Lower leg skin (tissue), 4 donors: ENCODE data around the gene APPL2. TPM values are rescaled to one million over a fixed set of nuclear protein-coding genes. Genes with fewer than 3 reads are reported as not detected.

Source experiments
- DNase-seq, 2 donors: peaks; one replicate each; pipeline ENCODE4 v3.0.0-alpha.2; 2019; ENCODE audit warnings: low spot score in 2 of 2
- H3K4me3 ChIP-seq: fragments of 200-600 bp; sonication (generic); 2 replicates; pipeline ENCODE4 v1.5.1; 2017; ENCODE audit warnings: mild to moderate bottlenecking, low read depth; ENCODE audit not compliant: poor library complexity, severe bottlenecking
- CTCF ChIP-seq, 3 donors: fragments of 450-650 bp; IDR thresholded peaks; one replicate each; pipeline ENCODE4 v1.5.1; 2016; ENCODE audit warnings: antibody characterized with exemption in 3 of 3, mild to moderate bottlenecking in 3 of 3, moderate library complexity in 2 of 3
- POLR2A ChIP-seq, 2 donors: fragments of 450-650 bp; IDR thresholded peaks; one replicate each; pipeline ENCODE4 v1.6.1; 2016 to 2017; ENCODE audit warnings: antibody characterized with exemption in 2 of 2, mild to moderate bottlenecking in 1 of 2, moderate library complexity in 1 of 2
- WGBS, 2 donors: methylation state at CpG; one replicate each; pipeline ENCODE4 v1.1.5; 2018; 5-methylcytosine and 5-hydroxymethylcytosine counted together
- intact Hi-C: fragments of 100-400 bp; cut with DNase I; formaldehyde crosslinking; loops from one replicate; pipeline ENCODE4 v1.15.0; 2023; ENCODE audit warnings: low total_unique reads
- total RNA-seq, 4 donors: library from RNA; depleted of rRNA; stranded (reverse); fragments of >200 nt; gene quantifications; one replicate each; pipeline ENCODE4 v1.1.0, GENCODE V29; 2016

Gene APPL2
- total RNA-seq, 4 donors from 2014 or later, result 76.6 to 170 (median 109) TPM

- WGBS, 2 donors, result 17 to 22% methylated on average over 8 of the region's 8 CpGs
- intact Hi-C loops, result no loop called here
- DNase-seq, result peak; percentile 89 to 94
- no peak for TF ChIP-seq POLR2A (IDR thresholded peaks at IDR 0.05)
- TF ChIP-seq CTCF (IDR thresholded peaks at IDR 0.05), result no peak
- H3K4me3 ChIP-seq, result no peak overlapping the region
Observed at GRCh38 chr12:105226219-105226618, 9.8 kb downstream of the APPL2 start.

GRCh38 chr12:105225505-105226015 lies 10.4 kb downstream of the APPL2 start:
- no peak for TF ChIP-seq CTCF (IDR thresholded peaks at IDR 0.05)
- no peak for TF ChIP-seq POLR2A (IDR thresholded peaks at IDR 0.05)
- intact Hi-C loops, result no loop called here
- H3K4me3 ChIP-seq, result no peak overlapping the region
- no peak for DNase-seq
- 55 to 63% methylated on average over 5 of the region's 5 CpGs for WGBS, 2 donors

- H3K4me3 ChIP-seq, result no peak overlapping the region
- WGBS, 2 donors, result 94% methylated on average over 4 of the region's 4 CpGs
- intact Hi-C loops, result no loop called here
- TF ChIP-seq POLR2A (IDR thresholded peaks at IDR 0.05) (no peak), CTCF (IDR thresholded peaks at IDR 0.05) (no peak)
- no peak for DNase-seq
Observed at GRCh38 chr12:105224399-105224798, 11.6 kb downstream of the APPL2 start.

GRCh38 chr12:105223884-105224283 lies 12.1 kb downstream of the APPL2 start:
- DNase-seq, result no peak
- H3K4me3 ChIP-seq, result no peak overlapping the region
- TF ChIP-seq CTCF (IDR thresholded peaks at IDR 0.05) (no peak), POLR2A (IDR thresholded peaks at IDR 0.05) (no peak)
- intact Hi-C loops, result no loop called here
- WGBS, 2 donors, result 87 to 92% methylated on average over 4 of the region's 4 CpGs

- no peak overlapping the region for H3K4me3 ChIP-seq
- 67 to 75% methylated on average over 4 of the region's 4 CpGs for WGBS, 2 donors
- TF ChIP-seq POLR2A (IDR thresholded peaks at IDR 0.05) (no peak), CTCF (IDR thresholded peaks at IDR 0.05) (no peak)
- intact Hi-C loops, result no loop called here
- DNase-seq, result no peak
Observed at GRCh38 chr12:105223352-105223845, 12.6 kb downstream of the APPL2 start.
